Common myeloid progenitor, CD34-positive (primary cell): ENCODE data around the gene OASL.
"Not testable (repeated sequence)": the region's sequence is repeated elsewhere in the genome, so short reads cannot be mapped to it uniquely, and the experiment has no call there.

Experiments
- CTCF ChIA-PET: fragments of 350-600 bp; sonication (Branson Sonifier 250); formaldehyde crosslinking; loops from one replicate; lab custom pipeline; 2021; ENCODE audit warnings: antibody characterized with exemption; lab: Charles Lee
- POLR2A ChIA-PET: fragments of 350-600 bp; sonication (Branson Sonifier 250); formaldehyde crosslinking; loops from one replicate; lab custom pipeline; 2021; ENCODE audit warnings: antibody characterized with exemption; lab: Charles Lee
- DNase-seq, 3 donors: peaks; one replicate each; pipeline versions ENCODE4 v3.0.0 to v3.0.0-alpha.2; 2013
- H3K27ac ChIP-seq, 2 experiments: 1 replicate in 1 of 2; 2 replicates in 1 of 2; pipeline ENCODE4 v1.7.0; 2013; ENCODE audit warnings: inconsistent platforms in 2 of 2, low read length in 2 of 2, mild to moderate bottlenecking in 2 of 2, low read depth in 1 of 2, moderate library complexity in 1 of 2; ENCODE audit not compliant: severe bottlenecking in 2 of 2, insufficient read depth in 1 of 2, poor library complexity in 1 of 2
- H3K27me3 ChIP-seq, 5 experiments: replicated peaks in 2 of 5; 1 replicate in 3 of 5; 2 replicates in 2 of 5; pipeline versions ENCODE4 v1.6.1 to v1.7.0; 2013; ENCODE audit warnings: low read length in 4 of 5, mild to moderate bottlenecking in 2 of 5, moderate library complexity in 2 of 5, inconsistent platforms in 1 of 5; ENCODE audit not compliant: insufficient read depth in 5 of 5, control insufficient read depth in 4 of 5
- H3K36me3 ChIP-seq, 4 experiments: 1 replicate in 2 of 4; 2 replicates in 2 of 4; pipeline versions ENCODE4 v1.6.1 to v1.7.0; 2013; ENCODE audit warnings: low read length in 3 of 4, control low read depth in 1 of 4, mild to moderate bottlenecking in 1 of 4; ENCODE audit not compliant: control insufficient read depth in 4 of 4, insufficient read depth in 4 of 4
- H3K4me1 ChIP-seq, 4 experiments: 1 replicate in 3 of 4; 2 replicates in 1 of 4; pipeline versions ENCODE4 v1.6.1 to v1.7.1; 2013; ENCODE audit warnings: low read length in 3 of 4, mild to moderate bottlenecking in 3 of 4, control low read depth in 1 of 4, inconsistent platforms in 1 of 4, moderate library complexity in 1 of 4; ENCODE audit not compliant: control insufficient read depth in 4 of 4, insufficient read depth in 4 of 4; ENCODE audit errors: control extremely low read depth in 1 of 4
- H3K4me3 ChIP-seq, 7 experiments: 1 replicate in 4 of 7; 2 replicates in 3 of 7; pipeline versions ENCODE4 v1.5.1 to v1.7.0; 2013; ENCODE audit warnings: mild to moderate bottlenecking in 7 of 7, low read length in 6 of 7, moderate library complexity in 6 of 7, inconsistent platforms in 2 of 7, low read depth in 2 of 7, control low read depth in 1 of 7; ENCODE audit not compliant: insufficient read depth in 4 of 7, control insufficient read depth in 1 of 7; ENCODE audit errors: extremely low read depth in 1 of 7
- H3K9me3 ChIP-seq, 5 experiments: 1 replicate in 4 of 5; 2 replicates in 1 of 5; pipeline versions ENCODE4 v1.6.1 to v1.7.1; 2013; ENCODE audit warnings: low read length in 4 of 5, mild to moderate bottlenecking in 2 of 5, inconsistent platforms in 1 of 5, low read depth in 1 of 5, moderate library complexity in 1 of 5; ENCODE audit not compliant: control insufficient read depth in 4 of 5, insufficient read depth in 2 of 5; ENCODE audit errors: control extremely low read depth in 1 of 5
- WGBS: methylation state at CpG from one replicate; pipeline ENCODE4 v1.1.5; 2013; ENCODE audit not compliant: insufficient coverage; 5-methylcytosine and 5-hydroxymethylcytosine counted together

OASL gene

GRCh38 chr12:121084229-121084628 is 45.2 kb upstream of the OASL start:
- POLR2A ChIA-PET: no interaction called here
- no peak overlapping the region for H3K4me3 ChIP-seq
- H3K27me3 ChIP-seq: no peaks in the 10 kb centered on the region
- H3K9me3 ChIP-seq: no peaks in the 10 kb centered on the region
- H3K36me3 ChIP-seq: no peaks in the 10 kb centered on the region
- CTCF ChIA-PET: interaction anchor here (1.4 kb wide), 1 partner anchor 85 kb away, joined by 3 read pairs; no protein-coding TSS in a partner anchor
- no peak for DNase-seq
- no peak overlapping the region for H3K27ac ChIP-seq
- 80% methylated on average over 1 of the region's 3 CpGs for WGBS
- peaks cover 0 to 12% (median 11%) of the 10 kb centered on the region in 4 experiments for H3K4me1 ChIP-seq

- ChIA-PET POLR2A (no interaction called here), CTCF (interaction anchor here (1.0 to 1.5 kb wide), 4 partner anchors 11 to 29 kb away, joined by 3 to 5 read pairs (median 3); no protein-coding TSS in a partner anchor)
- no peaks in the 10 kb centered on the region for H3K36me3 ChIP-seq
- no peak overlapping the region for H3K4me3 ChIP-seq
- no peak overlapping the region for H3K27ac ChIP-seq
- no CpG with 5 or more reads among the region's 2 CpGs for WGBS
- no peaks in the 10 kb centered on the region for H3K9me3 ChIP-seq
- H3K4me1 ChIP-seq: no peaks in the 10 kb centered on the region
- DNase-seq: no peak
- H3K27me3 ChIP-seq: no peaks in the 10 kb centered on the region
Observed at GRCh38 chr12:121080909-121081308, 41.9 kb upstream of the OASL start.

- 92% methylated on average over 8 of the region's 13 CpGs for WGBS
- POLR2A ChIA-PET: no interaction called here
- Histone ChIP-seq H3K4me3 (no peak overlapping the region), H3K9me3 (no peaks in the 10 kb centered on the region), H3K27me3 (no peaks in the 10 kb centered on the region), H3K27ac (no peak overlapping the region), H3K36me3 (no peaks in the 10 kb centered on the region), H3K4me1 (no peaks in the 10 kb centered on the region)
- CTCF ChIA-PET: interaction anchor here (0.9 to 3.2 kb wide), 4 partner anchors 9 to 19 kb away, joined by 3 to 19 read pairs (median 4); no protein-coding TSS in a partner anchor
- no peak for DNase-seq
Observed at GRCh38 chr12:121079736-121080272, 40.8 kb upstream of the OASL start.

GRCh38 chr12:121077440-121077839 is 38.4 kb upstream of the OASL start:
- peaks cover 0 to 16% (median 3%) of the 10 kb centered on the region in 5 experiments for H3K9me3 ChIP-seq
- DNase-seq, H3K27me3 ChIP-seq, H3K36me3 ChIP-seq, POLR2A ChIA-PET, H3K4me3 ChIP-seq, H3K4me1 ChIP-seq, H3K27ac ChIP-seq: not testable (repeated sequence)
- no CpG with 5 or more reads among the region's 3 CpGs for whole genome bisulfite sequencing
- CTCF ChIA-PET: interaction anchor here (3.2 kb wide), 1 partner anchor 16 kb away, joined by 19 read pairs; no protein-coding TSS in a partner anchor

- 98% methylated on average over 20 of the region's 33 CpGs for WGBS
- POLR2A ChIA-PET, H3K36me3 ChIP-seq, H3K27me3 ChIP-seq, H3K4me1 ChIP-seq, CTCF ChIA-PET, H3K4me3 ChIP-seq, H3K27ac ChIP-seq, DNase-seq: not testable (repeated sequence)
- peaks cover 5 to 23% (median 6%) of the 10 kb centered on the region in 5 experiments for H3K9me3 ChIP-seq
Observed at GRCh38 chr12:121075911-121076310, 36.9 kb upstream of the OASL start.

GRCh38 chr12:121072147-121072546 is 33.1 kb upstream of the OASL start:
- DNase-seq: no peak
- no peaks in the 10 kb centered on the region for H3K27me3 ChIP-seq
- POLR2A ChIA-PET: no interaction called here
- no peaks in the 10 kb centered on the region for H3K36me3 ChIP-seq
- no peak overlapping the region for H3K4me3 ChIP-seq
- H3K27ac ChIP-seq: no peak overlapping the region
- peaks cover 5 to 23% (median 6%) of the 10 kb centered on the region in 5 experiments for H3K9me3 ChIP-seq
- CTCF ChIA-PET: interaction anchor here (1.0 to 3.2 kb wide), 4 partner anchors 10 to 28 kb away, joined by 3 to 13 read pairs (median 5); no protein-coding TSS in a partner anchor
- no peaks in the 10 kb centered on the region for H3K4me1 ChIP-seq
- 95% methylated on average over 3 of the region's 3 CpGs for WGBS

GRCh38 chr12:121069206-121069605 is 30.2 kb upstream of the OASL start:
- Histone ChIP-seq H3K4me3 (no peak overlapping the region), H3K36me3 (no peaks in the 10 kb centered on the region), H3K27me3 (no peaks in the 10 kb centered on the region), H3K27ac (no peak overlapping the region), H3K9me3 (peaks cover 5 to 21% (median 6%) of the 10 kb centered on the region in 5 experiments), H3K4me1 (no peaks in the 10 kb centered on the region)
- ChIA-PET CTCF (no interaction called here), POLR2A (no interaction called here)
- no peak for DNase-seq
- no CpG with 5 or more reads among the region's 6 CpGs for WGBS
